Measurements from ENCODE around the gene HLA-DQA1. TPM values are rescaled to one million over a fixed set of nuclear protein-coding genes. Genes with fewer than 3 reads are reported as not detected.
A peak's percentile ranks its signal among the peaks of the same experiment; 100 is the strongest.
"Not testable (repeated sequence)": the region's sequence is repeated elsewhere in the genome, so short reads cannot be mapped to it uniquely, and the experiment has no call there.

Gene HLA-DQA1
- total and polyA plus RNA-seq, 12 donors, result 1.3 to 136 (median 13.3) TPM

GRCh38 chr6:32668226-32668747, 31.1 kb downstream of the HLA-DQA1 start:
- Histone ChIP-seq H3K27ac (peak overlapping the region in 6 of 10 donors; percentile 21 to 79 (median 70)), H3K27me3 (peaks cover 0 to 14% (median 0%) of the 10 kb centered on the region in 7 donors), H3K4me1 (peaks cover 0 to 12% (median 0%) of the 10 kb centered on the region in 9 donors), H3K9me3 (peaks cover 0 to 16% (median 0%) of the 10 kb centered on the region in 11 donors), H3K4me3 (no peak overlapping the region), H3K36me3 (no peaks in the 10 kb centered on the region)
- TF ChIP-seq CTCF (IDR thresholded peaks at IDR 0.05), result no peak
- ATAC-seq (peak; percentile 61 to 90 (median 78)), DNase-seq (peak in 1 of 2 donors; percentile 78)
- 40 to 49% methylated on average over 5 of the region's 5 CpGs for WGBS, 2 donors
- intact Hi-C loops (cut with DNase I), result loop anchor here in 1 of 10 donors (5.0 kb wide), 1 partner anchor 36 kb away; no protein-coding TSS in a partner anchor

GRCh38 chr6:32669240-32669639, 32.0 kb downstream of the HLA-DQA1 start:
- DNase-seq (no peak), ATAC-seq (no peak)
- Histone ChIP-seq H3K36me3 (no peaks in the 10 kb centered on the region), H3K4me1 (peaks cover 0 to 9% (median 0%) of the 10 kb centered on the region in 9 donors), H3K27ac (peak overlapping the region in 1 of 10 donors; percentile 77), H3K4me3 (no peak overlapping the region), H3K27me3 (peaks cover 0 to 14% (median 0%) of the 10 kb centered on the region in 7 donors), H3K9me3 (peaks cover 0 to 22% (median 0%) of the 10 kb centered on the region in 11 donors)
- TF ChIP-seq CTCF (IDR thresholded peaks at IDR 0.05), result no peak
- 81 to 83% methylated on average over 4 of the region's 4 CpGs for WGBS, 2 donors
- intact Hi-C loops (cut with DNase I), result loop anchor here in 1 of 10 donors (5.0 kb wide), 1 partner anchor 37 kb away; no protein-coding TSS in a partner anchor

DNA sequence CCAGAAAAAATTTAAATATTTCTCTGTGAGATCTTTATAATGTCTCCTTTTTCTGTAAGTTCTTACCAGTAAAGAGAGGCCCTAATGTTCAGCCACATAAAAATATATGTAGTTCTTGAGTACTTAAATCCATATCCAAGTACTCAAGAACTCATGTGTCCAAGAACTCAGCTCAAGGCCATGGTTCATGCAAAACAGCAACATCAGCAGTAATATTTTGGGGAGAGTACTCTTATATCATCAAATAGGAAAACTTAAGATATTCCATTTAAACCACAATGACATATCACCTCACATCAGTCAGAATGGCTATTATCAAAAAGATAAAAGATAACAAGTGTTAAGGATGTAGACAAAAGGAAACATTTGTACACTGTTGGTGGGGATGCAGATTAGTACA, 32.7 kb downstream of the HLA-DQA1 start:
- Histone ChIP-seq H3K36me3 (no peaks in the 10 kb centered on the region), H3K27ac (no peak overlapping the region), H3K4me3 (no peak overlapping the region), H3K9me3 (peaks cover 0 to 24% (median 0%) of the 10 kb centered on the region in 11 donors), H3K27me3 (peaks cover 0 to 13% (median 0%) of the 10 kb centered on the region in 7 donors), H3K4me1 (peaks cover 0 to 8% (median 0%) of the 10 kb centered on the region in 9 donors)
- no peak for DNase-seq
- no peak for TF ChIP-seq CTCF (IDR thresholded peaks at IDR 0.05)
- no peak for ATAC-seq
- intact Hi-C loops (cut with DNase I), result loop anchor here in 1 of 10 donors (5.0 kb wide), 1 partner anchor 38 kb away; no protein-coding TSS in a partner anchor

DNA sequence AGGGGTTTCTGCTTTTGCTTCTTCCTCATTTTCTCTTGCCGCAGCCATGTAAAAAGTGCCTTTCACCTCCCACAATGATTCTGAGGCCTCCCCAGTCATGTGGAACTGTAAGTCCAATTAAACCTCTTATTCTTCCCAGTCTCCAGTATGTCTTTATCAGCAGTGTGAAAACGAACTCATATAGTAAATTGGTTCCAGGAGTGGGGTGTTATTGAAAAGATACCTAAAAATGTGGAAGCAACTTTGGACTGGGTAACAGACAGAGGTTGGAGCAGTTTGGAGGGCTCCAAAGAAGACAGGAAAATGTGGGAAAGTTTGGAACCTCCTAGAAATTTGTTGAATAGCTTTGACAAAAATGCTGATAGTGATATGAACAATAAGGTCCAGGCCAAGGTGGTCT, 34.7 kb downstream of the HLA-DQA1 start:
- H3K4me1 ChIP-seq; H3K27me3 ChIP-seq; H3K4me3 ChIP-seq; intact Hi-C loops (cut with DNase I); H3K27ac ChIP-seq; ATAC-seq; H3K36me3 ChIP-seq; DNase-seq: not testable (repeated sequence)
- peaks cover 0 to 28% (median 0%) of the 10 kb centered on the region in 11 donors for H3K9me3 ChIP-seq
- WGBS, 2 donors, result 60 to 72% methylated on average over 2 of the region's 2 CpGs

DNA sequence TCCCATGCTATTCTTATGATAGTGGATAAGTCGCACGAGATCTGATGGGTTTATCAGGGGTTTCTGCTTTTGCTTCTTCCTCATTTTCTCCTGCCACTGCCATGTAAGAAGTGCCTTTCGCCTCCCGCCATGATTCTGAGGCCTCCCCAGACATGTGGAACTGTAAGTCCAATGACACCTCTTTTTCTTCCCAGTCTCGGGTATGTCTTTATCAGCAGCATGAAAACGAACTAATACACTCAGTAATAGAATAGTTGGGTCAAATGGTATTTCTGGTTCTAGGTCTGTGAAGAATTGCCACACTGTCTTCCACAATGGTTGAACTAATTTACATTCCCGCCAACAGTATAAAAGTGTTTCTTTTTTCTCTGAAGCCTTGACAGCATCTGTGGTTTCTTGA, 36.9 kb downstream of the HLA-DQA1 start:
- H3K36me3 ChIP-seq; H3K4me1 ChIP-seq; DNase-seq; H3K4me3 ChIP-seq; intact Hi-C loops (cut with DNase I); H3K27ac ChIP-seq; H3K27me3 ChIP-seq; ATAC-seq: not testable (repeated sequence)
- WGBS, 2 donors, result 85 to 92% methylated on average over 7 of the region's 7 CpGs
- peaks cover 0 to 29% (median 0%) of the 10 kb centered on the region in 11 donors for H3K9me3 ChIP-seq
